Duodenal mucosa (tissue), 2 donors: ENCODE results near the gene BCO2.

Experiments used
- H3K27ac ChIP-seq: one replicate; pipeline ENCODE4 v1.7.0; 2013; ENCODE audit warnings: low read depth, low read length
- H3K27me3 ChIP-seq, 2 donors: one replicate each; pipeline ENCODE4 v1.7.0; 2013; ENCODE audit warnings: low read length in 2 of 2, control low read depth in 1 of 2; ENCODE audit not compliant: insufficient read depth in 2 of 2, control insufficient read depth in 1 of 2
- H3K36me3 ChIP-seq, 2 donors: one replicate each; pipeline ENCODE4 v1.7.0; 2013; ENCODE audit warnings: low read length in 2 of 2, control low read depth in 1 of 2; ENCODE audit not compliant: insufficient read depth in 2 of 2, control insufficient read depth in 1 of 2
- H3K4me1 ChIP-seq, 2 donors: one replicate each; pipeline ENCODE4 v1.7.0; 2013; ENCODE audit warnings: low read length in 2 of 2, control low read depth in 1 of 2; ENCODE audit not compliant: insufficient read depth in 2 of 2, control insufficient read depth in 1 of 2
- H3K4me3 ChIP-seq, 2 donors: one replicate each; pipeline ENCODE4 v1.7.0; 2013; ENCODE audit warnings: low read length in 2 of 2, low read depth in 1 of 2
- H3K9ac ChIP-seq, 2 donors: one replicate each; pipeline ENCODE4 v1.7.0; 2013; ENCODE audit warnings: low read length in 2 of 2, low read depth in 1 of 2
- H3K9me3 ChIP-seq, 2 donors: one replicate each; pipeline ENCODE4 v1.7.0; 2013; ENCODE audit warnings: low read length in 2 of 2, control low read depth in 1 of 2; ENCODE audit not compliant: control insufficient read depth in 1 of 2

BCO2 gene

DNA sequence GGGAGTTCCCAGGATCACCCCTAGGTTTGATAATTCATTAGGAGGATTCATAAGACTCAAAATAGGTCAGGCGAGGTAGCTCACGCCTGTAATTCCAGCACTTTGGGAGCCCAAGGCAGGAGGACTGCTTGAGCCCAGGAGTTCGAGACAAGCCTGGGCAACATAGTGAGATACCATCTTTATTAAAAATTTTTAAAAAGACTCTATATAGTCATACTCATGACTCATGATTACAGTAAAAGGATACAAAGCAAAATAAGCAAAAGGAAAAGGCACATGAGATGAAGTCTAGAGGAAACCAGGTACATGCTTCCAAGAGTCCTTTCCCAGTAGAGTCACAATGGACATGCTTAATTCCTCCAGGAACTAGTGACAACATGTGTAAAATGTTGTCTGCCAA is 37.0 kb downstream of the BCO2 start:
- Histone ChIP-seq H3K9me3 (no peaks in the 10 kb centered on the region), H3K4me3 (no peak overlapping the region), H3K4me1 (no peaks in the 10 kb centered on the region), H3K27me3 (no peaks in the 10 kb centered on the region), H3K27ac (no peak overlapping the region), H3K36me3 (no peaks in the 10 kb centered on the region), H3K9ac (no peak overlapping the region)

DNA sequence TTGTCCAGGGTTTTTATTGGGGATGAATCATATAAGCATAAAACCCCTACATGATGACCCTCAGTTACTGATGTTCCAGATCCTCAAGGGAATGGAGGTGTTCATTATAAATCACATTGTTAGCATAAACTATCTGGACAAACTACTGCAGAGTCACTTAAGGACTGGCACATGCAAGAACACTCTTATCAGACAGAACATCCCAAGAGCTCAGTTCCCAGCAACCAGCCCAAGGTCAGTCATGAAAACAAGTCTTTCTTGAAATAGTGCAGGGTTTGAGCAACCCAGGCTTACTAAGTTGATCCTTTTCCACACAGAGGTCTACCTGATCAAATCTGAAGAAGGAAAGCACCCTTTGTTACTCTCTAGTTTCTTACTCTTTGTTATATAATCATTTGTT is 37.4 kb downstream of the BCO2 start:
- H3K9me3 ChIP-seq, result no peaks in the 10 kb centered on the region
- H3K9ac ChIP-seq, result no peak overlapping the region
- no peak overlapping the region for H3K4me3 ChIP-seq
- H3K27me3 ChIP-seq, result no peaks in the 10 kb centered on the region
- H3K27ac ChIP-seq, result no peak overlapping the region
- no peaks in the 10 kb centered on the region for H3K36me3 ChIP-seq
- no peaks in the 10 kb centered on the region for H3K4me1 ChIP-seq

DNA sequence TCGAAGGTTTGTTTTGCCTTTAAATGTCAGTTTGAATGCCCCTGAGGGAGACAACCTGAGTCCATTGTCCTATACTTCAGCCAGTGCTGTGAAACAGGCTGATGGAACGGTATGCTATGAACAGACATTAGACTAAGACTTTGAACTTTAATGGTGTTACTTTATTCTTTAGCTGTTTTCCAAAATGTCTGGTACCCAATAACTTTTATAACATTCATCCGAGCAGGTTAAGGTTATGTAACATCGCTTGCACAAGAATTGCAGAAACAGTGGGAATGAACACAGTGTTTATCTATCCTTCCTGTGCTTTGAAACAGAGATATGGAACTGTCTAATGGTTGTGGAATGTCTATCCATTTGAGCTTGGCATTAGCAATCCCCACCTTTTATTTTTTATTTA is 38.4 kb downstream of the BCO2 start:
- no peak overlapping the region for H3K4me3 ChIP-seq
- no peaks in the 10 kb centered on the region for H3K9me3 ChIP-seq
- no peak overlapping the region for H3K9ac ChIP-seq
- no peaks in the 10 kb centered on the region for H3K4me1 ChIP-seq
- H3K27ac ChIP-seq, result no peak overlapping the region
- no peaks in the 10 kb centered on the region for H3K36me3 ChIP-seq
- H3K27me3 ChIP-seq, result no peaks in the 10 kb centered on the region

DNA sequence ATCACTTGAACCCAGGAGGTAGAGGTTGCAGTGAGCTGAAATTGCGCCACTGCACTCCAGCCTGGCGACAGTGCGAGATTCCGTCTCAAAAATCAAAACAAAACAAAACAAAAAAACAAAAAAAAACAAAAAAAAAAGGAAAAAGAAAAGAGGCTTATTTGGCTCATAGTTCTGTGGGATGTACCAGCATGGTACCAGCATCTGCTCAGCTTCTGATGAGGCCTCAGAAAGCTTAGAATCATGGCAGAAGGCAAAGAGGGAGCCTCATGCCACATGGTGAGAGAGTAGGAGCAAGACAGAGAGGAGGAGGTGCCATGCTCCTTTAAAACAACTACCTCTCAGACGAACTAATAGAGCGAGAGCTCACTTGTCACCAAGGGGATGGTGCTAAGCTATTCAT is 40.3 kb downstream of the BCO2 start:
- Histone ChIP-seq H3K36me3 (no peaks in the 10 kb centered on the region), H3K4me1 (no peaks in the 10 kb centered on the region), H3K27ac (no peak overlapping the region), H3K9ac (no peak overlapping the region), H3K9me3 (no peaks in the 10 kb centered on the region), H3K4me3 (no peak overlapping the region), H3K27me3 (no peaks in the 10 kb centered on the region)

DNA sequence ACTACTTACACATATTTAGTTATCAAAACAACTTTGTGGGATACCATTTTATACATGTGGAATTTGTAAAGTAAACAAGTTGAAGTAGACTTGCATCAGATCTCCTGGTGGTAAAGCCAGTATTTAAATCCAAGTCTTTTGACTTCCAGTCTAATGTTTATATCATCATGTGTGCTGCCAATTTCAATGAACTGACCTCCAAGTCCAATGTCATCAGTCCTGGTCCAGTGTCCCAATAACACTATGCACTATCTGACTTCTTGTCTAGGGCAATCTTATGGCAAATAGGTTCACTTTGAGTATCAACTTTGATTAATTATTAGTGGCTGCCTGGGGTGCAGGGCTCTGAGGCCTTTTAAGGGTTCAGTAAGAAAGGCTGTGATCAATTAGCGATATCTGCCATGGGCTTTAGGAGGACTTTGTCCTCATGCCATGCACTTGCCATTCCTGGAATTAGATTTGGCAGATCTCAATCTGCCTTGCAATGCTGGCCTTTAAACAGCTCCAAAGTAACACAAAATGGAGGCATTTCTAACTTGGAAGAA is 41.3 kb downstream of the BCO2 start:
- Histone ChIP-seq H3K9ac (no peak overlapping the region), H3K4me3 (no peak overlapping the region), H3K4me1 (no peaks in the 10 kb centered on the region), H3K27ac (no peak overlapping the region), H3K9me3 (no peaks in the 10 kb centered on the region), H3K36me3 (no peaks in the 10 kb centered on the region), H3K27me3 (no peaks in the 10 kb centered on the region)

DNA sequence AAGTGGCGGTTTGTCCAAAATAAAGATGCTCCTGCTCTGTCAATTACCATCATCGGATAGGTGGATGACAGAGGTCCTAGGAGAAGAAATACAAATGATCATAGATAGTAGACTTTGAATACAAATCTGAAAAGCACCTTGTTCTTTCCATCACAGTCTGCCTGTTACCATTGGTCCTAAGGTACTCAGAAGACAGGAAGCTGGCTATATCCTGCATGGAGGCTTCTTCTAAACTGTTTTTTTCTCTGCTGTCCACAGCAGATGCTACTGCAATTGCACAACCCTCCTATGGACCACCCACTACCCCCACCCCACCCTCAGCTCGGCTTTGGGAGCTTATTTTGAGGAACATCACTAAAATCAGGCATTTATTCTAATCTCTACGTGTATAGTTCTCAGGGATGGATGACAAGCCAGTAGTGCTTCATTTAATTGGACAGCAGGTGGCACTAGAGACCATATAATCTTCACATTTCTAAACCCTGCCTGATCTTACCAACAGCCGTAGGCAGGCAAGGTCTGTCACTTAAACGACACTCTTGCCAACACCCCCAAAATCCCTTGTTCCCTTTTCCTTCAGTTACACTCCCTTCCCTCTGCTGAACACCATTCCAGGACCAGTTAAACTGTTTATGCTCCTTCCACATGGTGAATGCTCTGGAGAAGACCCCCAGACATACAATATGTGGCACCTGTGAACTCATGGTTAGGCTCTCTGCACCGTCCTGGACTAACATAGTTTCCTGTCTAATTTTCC is 44.3 kb downstream of the BCO2 start:
- Histone ChIP-seq H3K9me3 (no peaks in the 10 kb centered on the region), H3K9ac (no peak overlapping the region), H3K27ac (no peak overlapping the region), H3K4me3 (no peak overlapping the region), H3K36me3 (no peaks in the 10 kb centered on the region), H3K27me3 (no peaks in the 10 kb centered on the region), H3K4me1 (no peaks in the 10 kb centered on the region)

DNA sequence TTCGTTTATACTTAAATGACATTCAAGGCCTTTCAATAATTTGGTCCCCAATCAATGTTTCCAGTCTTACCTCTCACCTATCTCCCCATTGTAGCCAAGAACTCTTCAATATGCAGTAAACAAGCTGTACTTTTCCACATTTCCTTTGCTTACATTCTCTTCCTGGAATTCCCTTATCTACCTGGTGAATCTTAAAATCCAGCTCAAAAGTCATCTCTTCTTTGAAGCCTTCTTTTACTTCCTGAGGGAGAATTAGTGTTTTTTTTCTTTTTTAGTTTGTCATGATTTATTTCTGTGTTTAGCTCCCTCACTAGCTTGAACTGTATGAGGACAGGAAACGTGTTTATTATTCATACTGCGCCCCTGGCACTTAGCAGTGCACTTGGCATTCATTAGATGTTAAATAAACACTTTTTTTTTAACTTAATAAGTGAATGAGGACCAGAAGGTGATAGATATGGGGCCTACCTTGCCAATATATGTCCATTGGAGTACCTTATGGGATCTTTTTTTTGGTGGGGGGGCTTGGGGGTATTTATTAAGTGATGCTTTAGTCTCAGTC is 46.0 kb downstream of the BCO2 start:
- H3K9me3 ChIP-seq, result no peaks in the 10 kb centered on the region
- no peak overlapping the region for H3K4me3 ChIP-seq
- H3K9ac ChIP-seq, result no peak overlapping the region
- no peak overlapping the region for H3K27ac ChIP-seq
- no peaks in the 10 kb centered on the region for H3K36me3 ChIP-seq
- no peaks in the 10 kb centered on the region for H3K4me1 ChIP-seq
- no peaks in the 10 kb centered on the region for H3K27me3 ChIP-seq

DNA sequence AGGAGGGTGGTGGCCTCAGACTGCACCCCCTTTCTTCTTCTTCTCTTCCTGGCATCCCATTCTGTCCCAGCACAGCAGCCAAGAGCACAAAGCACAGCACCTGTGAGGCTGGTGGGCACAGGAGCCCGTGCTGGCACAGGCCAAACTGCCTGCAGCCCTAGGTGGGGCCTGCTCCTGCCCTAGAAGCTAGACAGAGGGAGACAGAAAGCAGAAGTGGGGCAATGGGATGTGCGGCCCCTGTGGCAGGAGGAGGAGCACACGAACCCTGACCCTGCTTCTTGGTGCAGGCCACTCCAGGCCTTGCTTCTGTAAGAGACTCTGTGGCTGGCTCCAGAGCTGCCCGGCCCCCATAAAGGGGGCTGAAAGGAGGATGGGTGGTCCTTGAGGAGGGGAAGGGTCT is 47.0 kb downstream of the BCO2 start:
- H3K9ac ChIP-seq, result no peak overlapping the region
- H3K4me3 ChIP-seq, result no peak overlapping the region
- H3K27ac ChIP-seq, result no peak overlapping the region
- H3K4me1 ChIP-seq, result peaks cover 3 to 6% of the 10 kb centered on the region in 2 donors
- H3K9me3 ChIP-seq, result no peaks in the 10 kb centered on the region
- no peaks in the 10 kb centered on the region for H3K36me3 ChIP-seq
- no peaks in the 10 kb centered on the region for H3K27me3 ChIP-seq

DNA sequence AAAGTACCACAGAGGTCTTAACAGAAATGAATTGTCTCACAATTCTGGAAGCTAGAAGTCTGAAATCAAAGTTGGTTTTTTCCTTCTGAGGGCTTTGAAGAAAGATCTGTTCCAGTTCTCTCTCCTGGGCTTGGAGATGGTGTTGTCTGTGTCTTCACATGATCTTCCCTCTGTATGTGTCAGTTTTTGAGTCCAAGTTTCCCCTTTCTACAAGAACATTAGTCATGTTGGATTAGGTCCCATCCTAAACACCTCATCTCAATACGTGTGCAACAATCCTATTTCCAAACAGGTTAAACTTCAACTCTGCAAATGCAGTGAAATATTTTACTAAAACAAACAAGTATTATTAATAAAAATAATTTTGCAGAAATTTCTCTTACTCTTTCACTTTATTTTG is 47.8 kb downstream of the BCO2 start:
- no peak overlapping the region for H3K9ac ChIP-seq
- H3K27ac ChIP-seq, result no peak overlapping the region
- peaks cover 9 to 11% of the 10 kb centered on the region in 2 donors for H3K4me1 ChIP-seq
- H3K9me3 ChIP-seq, result no peaks in the 10 kb centered on the region
- no peak overlapping the region for H3K4me3 ChIP-seq
- H3K27me3 ChIP-seq, result no peaks in the 10 kb centered on the region
- H3K36me3 ChIP-seq, result no peaks in the 10 kb centered on the region

DNA sequence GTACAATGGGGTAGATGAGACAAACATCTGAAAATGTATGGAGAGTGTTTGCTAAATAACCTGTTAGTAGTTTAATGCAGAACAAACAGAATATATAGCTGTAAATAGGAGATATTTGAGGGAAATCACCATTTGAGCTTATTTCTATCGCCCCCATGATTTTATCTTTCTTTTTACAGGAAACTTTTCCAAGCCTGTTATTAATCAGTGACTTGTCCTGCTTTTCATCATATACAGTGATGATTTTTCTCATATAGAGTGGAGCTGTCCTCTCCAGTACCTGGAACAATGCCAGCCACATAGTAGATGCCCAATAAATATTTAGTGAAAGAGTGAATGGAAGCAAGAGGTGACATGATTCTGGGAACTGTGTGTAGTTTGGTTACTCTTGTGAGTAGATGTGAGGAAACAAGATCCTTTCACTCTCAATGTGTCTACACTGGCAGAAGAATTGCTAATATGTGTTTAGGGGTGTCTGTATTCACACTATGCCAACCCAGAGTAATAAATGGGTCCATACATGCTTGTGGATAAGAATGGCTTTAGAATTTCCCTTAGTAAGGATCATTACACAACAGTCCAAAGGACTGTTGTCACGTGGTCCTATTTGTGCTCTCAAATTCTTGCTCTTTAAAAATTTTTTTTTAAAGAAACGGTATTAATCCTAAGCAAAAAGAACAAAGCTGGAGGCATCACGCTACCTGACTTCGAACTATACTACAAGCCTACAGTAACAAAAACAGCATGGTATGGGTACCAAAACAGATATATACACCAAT is 48.6 kb downstream of the BCO2 start:
- no peaks in the 10 kb centered on the region for H3K27me3 ChIP-seq
- H3K4me3 ChIP-seq, result no peak overlapping the region
- H3K27ac ChIP-seq, result no peak overlapping the region
- no peaks in the 10 kb centered on the region for H3K9me3 ChIP-seq
- no peaks in the 10 kb centered on the region for H3K36me3 ChIP-seq
- no peak overlapping the region for H3K9ac ChIP-seq
- peaks cover 9 to 11% of the 10 kb centered on the region in 2 donors for H3K4me1 ChIP-seq
